NOMO-1 treated with dmso at 0.1 percent for 144 hours (cell line): ENCODE data around the gene ARHGAP35.
"Not testable (repeated sequence)": the region's sequence is repeated elsewhere in the genome, so short reads cannot be mapped to it uniquely, and the experiment has no call there.

Experiments used
- DNase-seq: peaks from one replicate; lab custom pipeline; 2025; ENCODE audit not compliant: unreplicated experiment; lab: John Stamatoyannopoulos, UW

Gene ARHGAP35

DNA sequence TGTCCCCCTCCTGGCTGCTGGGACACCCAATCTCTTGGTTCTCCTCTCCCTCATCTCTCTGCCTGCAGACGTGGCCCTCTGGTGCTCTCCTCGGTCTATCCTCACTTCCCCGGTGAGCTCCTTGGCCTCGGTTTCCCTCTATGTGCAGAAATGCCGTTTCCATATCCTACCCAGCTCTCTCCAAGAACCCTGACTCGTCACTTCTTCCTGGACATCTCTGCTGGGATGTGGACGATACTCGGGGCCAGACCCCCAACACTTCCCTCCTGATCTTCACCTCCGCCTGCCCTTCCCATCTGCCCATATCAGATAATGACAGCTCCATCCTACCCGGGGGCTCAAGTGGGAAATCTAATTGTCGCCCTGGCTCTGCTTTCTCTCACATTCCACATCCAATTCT lies 18.0 kb upstream of the ARHGAP35 start:
- no peak for DNase-seq

DNA sequence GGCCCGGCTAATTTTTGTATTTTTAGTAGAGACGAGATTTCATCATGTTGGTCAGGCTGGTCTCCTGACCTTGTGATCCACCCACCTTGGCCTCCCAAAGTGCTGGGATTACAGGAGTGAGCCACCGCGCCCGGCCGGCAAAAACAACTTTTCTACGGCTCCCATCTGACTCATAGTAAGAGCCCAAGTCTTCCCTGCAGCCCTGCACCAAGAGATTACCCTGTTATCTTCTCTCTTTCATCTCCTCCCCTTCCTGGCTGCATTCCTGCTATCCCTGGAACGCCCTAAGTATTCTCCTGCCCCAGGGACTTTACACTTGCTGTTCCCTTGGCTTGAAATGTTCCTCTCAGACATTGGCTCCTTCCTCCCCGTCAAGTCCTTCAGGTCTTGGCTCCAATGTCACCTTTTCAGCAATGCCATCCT lies 16.7 kb upstream of the ARHGAP35 start:
- DNase-seq, result no peak

DNA sequence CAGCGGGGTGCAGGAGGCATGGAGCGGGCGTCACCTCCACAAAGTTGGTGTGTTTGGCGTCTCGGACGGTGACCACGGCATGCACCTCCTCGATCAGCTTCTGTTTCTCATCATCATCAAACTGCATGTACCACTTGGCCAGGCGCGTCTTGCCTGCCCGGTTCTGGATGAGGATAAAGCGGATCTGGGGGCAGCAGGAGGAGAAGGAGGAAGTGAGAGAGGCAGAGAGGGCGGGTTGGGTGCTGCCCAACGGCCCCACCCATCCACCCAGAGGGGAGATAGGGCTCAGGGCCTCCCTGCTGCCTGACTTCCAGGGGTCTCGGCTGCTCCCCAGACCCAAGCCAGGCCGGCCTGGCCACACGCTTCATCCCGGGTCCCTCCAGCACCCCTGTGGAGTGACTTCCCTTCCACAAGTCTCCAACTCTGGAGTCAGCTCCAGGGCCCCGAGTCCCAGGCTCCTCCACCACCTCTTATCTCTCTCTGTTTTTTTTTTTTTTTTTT lies 14.8 kb upstream of the ARHGAP35 start:
- no peak for DNase-seq

DNA sequence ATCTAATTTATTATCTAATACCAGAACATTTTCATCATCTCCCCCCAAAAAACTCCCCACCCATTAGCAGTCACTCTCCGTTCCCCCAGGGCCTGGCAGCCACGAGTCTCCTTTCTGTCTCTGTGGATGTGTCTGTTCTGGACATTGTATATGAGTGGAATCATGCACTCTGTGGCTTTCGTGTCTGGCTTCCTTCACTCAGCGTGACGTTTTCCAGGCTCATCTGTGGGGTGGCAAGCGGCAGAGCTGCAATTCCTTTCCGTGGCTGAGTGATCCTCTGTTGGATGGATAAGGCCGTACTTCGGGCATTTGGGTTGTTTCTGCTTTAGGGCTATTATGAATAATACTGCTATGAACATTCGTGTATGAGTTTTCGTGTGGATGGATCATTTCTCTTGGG lies 13.3 kb upstream of the ARHGAP35 start:
- no peak for DNase-seq

DNA sequence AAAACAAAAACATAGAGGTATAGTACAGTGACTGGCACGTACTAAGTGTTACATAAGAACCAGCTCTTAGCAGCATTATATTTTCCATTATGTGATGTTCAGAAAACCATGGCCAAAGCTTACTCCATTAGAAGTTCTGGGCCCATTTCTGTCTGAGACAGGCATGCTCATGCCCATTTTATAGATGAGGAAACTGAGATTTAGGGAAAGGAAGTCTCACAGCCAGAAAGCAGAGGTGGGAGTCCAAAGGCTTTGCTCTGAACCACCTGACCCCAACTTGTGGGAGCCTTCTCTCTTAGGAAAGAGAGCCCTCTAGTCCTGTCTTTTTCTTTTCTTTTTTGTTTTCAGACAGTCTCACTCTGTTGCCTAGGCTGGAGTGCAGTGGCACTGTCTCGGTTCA lies 12.4 kb upstream of the ARHGAP35 start:
- DNase-seq, result no peak

DNA sequence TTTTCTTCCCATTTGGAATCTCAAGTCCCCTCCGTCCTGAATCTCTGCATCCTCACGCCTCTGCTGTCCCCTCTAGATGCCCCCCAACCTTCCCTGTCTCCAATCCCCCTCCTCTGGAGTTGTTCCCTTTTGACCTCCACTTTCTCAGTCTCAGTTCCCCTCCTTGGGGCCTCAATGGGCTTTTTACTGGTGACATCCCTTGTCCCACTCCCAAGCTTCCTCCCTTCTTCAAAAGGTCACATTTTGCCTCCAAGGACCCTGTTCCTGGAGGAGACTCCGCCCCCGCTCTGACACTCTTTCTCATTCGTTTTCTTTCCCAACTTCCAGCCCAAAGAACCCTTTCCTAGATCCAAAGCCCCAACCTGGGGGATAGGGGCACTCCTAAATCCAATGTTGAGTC lies 11.2 kb upstream of the ARHGAP35 start:
- no peak for DNase-seq

DNA sequence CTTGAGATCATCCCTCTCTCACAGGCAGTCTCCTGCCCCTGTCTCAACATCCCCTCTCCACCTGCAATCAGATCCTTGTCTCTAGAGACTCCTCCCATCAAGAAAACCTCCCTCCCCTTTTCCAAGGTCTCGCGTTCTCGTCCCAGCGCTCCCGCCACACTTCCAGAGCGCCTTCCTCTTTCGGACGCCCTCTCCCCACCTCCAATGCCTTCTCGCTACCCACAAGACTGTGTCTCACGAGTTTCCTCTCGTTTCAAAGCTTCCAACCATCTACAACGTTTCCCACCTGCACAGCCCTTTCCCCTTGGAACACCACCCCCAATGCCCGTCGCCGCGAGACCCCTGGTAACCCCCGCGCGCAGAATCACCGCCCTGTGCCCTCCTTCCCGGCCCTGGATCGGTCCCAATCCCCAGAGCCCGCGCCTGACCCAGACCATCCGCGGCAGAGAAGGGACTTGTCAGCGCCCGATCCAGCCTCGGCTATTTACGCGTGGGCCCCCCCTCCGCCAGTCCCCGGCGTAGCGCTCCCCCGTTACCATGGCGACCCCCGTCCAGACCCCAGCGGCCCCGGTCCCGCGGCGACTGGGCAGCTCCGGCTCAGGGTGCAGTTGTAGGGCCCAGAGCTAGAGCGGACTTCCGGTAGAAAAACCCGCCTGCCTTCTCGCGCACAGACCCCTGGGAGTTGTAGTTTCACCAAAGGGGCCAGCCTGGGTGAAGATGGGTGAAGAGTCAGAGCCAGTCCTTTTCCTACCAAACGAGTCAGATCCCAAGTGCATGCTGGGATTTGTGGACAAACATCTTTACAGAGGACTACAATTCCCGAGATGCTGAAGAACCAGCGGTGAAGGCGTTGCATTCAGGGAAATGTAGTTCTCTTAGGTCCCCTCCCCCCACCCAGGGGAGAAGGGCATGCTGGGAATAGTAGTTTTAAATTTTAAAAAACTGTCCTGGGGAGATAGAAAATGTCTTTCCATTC lies 10.3 kb upstream of the ARHGAP35 start, which contains the start of gene AP2S1:
Gene AP2S1, minus strand, starts transcription at position 619 of the 976 bp plus-strand sequence. Its CDS starts 80 bp downstream, at position 539.
- DNase-seq, result peak; percentile 92

DNA sequence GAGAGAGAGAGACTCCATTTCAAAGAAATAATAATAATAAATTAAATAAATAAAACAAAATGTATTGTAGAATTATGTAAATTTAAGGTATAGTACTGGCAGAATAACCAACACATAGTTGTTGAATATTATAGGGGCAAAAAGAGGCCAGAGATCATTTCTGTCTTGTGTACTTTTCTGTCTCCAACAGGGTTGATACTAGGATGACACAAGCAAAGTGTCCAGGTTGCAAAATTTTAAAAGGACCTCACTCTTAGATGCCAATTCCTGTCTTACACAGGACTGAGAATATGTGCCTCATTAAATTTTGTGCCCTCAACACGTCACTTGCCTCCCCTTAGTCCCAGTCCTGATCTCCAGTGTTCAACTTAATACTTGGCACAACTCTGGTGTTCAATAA lies 8.0 kb upstream of the ARHGAP35 start:
- DNase-seq, result no peak

DNA sequence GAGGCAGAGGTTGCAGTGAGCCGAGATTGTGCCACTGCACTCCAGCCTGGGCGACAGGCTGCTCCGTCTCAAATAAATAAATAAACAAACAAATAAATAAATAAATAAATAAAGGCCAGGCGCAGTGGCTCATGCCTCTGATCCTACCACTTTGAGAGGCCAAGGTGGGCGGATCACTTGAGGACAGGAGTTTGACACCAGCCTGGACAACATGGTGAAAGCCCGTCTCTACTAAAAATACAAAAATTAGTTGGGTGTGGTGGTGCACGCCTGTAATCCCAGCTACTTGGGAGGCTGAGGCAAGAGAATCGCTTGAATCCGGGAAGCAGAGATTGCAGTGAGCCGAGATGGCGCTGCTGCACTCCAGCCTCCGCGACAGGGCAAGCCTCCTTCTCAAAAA lies 6.1 kb upstream of the ARHGAP35 start:
- not testable (repeated sequence) for DNase-seq

DNA sequence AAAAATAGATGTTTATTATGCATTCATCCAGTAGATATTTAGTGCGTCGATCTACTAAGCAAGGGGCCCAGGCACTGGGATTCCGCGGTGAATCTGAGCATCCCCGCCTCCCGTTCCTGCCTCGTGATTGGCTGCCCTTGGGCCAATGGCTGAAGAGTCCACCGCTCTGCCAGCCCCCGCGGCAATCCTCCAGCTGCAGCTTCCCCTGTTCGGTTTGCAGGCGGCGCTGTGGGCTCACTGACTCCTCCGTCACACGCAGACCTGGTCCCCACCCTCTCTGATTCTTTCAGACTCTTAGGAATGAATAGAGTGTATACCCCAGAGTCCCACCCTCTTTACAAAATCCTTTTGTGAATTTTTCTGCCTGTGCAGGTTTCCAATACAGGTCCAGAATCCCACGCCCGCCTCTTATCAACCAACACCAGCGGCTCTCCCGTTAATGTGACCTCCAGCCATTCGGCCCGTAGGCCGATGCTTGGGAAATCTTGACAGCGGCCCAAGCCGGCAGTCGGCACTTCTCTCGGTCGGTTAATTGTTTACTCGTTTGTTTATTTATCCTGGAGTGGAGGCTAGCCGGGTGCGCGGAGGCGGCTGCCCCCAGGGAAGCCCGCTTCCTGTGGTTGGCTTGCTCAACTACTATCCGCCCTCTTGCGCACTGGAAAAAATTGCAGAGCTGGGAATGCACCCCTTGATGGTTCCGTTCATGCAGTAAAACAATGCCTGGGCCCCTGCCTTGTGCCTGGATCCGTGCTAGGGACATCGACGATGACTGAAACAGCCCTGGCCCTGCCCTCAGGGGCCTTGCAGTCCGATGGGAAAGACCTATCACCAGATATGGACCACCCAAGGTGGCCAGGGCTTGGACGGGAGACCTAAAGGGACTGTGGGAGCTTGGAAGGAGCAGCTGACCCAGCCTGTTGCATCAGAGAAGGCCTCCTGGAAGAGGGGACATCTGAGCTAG lies 4.5 kb upstream of the ARHGAP35 start:
- peak; percentile 96 for DNase-seq

DNA sequence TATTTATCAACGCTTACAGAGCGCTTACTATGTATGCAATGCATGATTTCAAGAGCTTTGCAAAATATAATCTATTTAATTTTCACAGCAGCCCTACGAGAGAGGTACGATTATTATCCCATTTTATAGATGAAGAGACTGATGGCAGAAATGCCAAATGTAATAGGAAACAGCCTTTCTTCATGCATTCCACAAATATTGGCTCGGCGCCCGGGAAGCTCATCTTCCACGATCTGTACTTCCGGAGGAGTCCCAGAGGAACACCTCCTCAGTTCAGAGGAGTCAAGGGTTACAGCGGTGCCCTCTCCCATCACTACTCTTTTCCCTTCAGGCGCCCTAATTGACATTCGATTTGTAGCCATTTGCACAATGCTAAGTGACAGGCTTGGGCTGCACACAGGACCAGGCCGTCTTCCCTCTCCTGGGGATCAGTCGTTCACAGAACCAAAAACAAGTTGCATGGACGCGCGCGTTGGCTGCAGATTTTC lies 1.1 kb upstream of the ARHGAP35 start:
- DNase-seq, result no peak

DNA sequence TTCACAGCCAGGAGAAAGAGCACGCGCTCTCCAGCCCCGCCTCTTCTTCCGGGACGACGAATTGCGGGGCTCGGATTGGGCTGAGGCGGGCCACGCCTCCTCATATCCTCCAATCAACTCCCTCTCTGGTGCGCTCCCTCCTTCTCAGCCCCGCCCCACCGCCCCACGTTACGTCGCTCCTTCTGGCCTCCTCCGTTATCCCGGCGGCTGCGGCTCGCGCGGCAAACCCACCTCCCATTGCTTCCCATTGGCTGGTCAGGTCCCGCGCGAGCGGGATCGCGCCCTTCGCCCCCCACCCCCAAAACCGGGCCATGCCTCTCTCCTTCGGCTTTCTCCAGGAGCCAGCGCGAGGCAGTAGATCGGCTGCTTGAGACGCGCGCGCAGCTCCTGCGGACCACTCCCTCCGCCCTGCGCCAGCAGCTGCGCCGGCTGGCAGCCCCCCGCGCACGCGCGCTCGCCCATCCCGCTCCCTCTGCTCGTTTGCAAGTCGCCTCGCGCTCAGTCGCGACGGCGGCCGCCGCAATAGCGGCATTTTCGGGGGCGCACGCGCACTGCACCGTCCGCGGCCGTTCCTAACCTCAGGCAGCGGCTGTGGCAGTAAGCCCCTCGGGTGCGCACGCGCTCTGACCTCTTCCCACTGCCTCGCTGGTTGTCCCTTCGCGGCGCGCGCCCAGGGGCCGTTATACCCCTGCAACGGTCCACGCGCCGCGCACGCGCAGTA lies 512 bp upstream of the ARHGAP35 start:
- DNase-seq, result peak; percentile 98

DNA sequence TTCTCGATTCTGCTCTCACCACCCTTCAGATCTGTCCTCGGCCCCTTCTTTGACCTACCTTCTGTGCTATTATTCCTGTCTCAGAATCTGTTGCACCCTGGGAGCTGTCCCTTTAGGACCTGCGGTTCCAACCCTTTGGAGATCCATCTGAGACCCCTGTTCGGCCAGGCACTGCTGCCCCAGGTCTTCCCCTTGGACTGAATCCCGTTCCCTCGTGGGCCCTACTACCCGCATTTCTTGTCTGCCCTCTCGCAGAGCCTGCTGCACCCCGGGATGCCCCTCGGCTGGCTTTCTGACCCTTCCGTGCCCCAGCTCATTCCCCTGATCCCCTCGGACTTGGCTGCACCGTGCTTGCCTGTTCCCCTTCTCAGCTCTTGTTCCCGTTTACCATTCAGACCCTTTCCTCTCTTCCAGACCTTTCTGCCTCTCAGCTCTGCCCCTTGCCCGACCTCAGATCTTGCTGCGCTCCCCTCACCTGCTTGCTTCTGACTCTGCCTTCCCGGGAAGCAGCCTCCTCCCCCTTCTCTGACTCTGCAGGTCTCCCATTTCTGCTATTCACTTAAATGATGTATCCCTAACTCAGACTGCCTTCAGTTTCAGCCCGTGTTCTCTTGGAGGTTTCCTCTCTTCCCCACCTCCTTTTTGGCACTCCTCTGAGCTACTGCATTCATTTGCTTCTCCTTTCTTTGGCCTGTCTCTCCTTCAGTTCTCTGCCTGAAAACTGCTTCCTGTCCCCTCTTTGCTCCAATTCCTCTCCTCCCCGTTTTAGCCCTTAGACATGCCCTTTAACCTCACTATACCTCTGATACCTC lies 1.1 kb downstream of the ARHGAP35 start:
- no peak for DNase-seq

DNA sequence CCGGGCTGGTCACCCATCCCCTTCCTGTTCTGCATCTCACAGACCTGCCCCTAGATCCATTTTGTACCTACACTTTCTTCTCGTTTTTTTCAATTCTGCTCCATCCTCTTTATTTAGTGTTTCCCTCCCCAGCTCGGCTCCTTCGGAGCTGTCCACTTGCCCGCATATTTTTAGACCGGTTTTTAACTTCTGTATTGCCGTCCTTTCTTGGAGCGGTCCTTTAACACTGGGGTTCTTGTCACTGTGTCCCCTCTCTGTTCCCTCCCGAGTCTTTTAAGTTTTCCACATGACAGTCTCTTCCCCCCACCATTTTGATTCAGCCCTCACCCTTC lies 1.7 kb downstream of the ARHGAP35 start:
- no peak for DNase-seq

DNA sequence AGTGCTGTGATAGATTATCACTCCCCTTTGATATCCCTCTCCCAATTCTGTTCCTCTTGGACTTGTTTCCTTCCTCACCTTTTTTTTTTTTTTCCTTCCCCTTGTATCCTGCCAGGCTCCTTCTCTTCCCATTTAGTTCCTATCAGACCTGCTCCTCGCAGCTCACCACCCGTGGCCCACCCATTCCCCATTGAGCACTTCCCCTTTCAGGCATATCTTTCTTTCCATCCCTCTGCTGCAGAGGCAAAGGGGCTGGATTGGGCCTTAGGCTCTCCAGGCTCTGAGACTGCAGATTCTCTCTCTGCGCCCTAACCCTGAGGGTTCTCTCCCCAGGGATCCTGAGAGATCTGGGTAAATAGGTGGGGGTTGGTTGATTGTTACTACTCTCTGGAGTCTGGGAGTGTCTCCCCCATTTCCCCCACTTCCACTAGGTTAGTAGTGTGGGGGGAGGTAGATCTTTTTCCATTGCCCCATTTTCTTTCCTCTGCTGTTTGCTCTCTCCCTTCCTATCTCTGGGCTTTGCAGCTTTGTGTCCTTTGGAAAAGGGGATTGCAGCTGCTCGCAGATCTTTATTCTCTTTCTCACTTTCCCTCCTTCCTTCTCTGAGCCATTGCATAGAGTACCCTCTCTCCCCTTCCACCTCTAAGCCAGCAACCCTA lies 2.3 kb downstream of the ARHGAP35 start:
- no peak for DNase-seq

DNA sequence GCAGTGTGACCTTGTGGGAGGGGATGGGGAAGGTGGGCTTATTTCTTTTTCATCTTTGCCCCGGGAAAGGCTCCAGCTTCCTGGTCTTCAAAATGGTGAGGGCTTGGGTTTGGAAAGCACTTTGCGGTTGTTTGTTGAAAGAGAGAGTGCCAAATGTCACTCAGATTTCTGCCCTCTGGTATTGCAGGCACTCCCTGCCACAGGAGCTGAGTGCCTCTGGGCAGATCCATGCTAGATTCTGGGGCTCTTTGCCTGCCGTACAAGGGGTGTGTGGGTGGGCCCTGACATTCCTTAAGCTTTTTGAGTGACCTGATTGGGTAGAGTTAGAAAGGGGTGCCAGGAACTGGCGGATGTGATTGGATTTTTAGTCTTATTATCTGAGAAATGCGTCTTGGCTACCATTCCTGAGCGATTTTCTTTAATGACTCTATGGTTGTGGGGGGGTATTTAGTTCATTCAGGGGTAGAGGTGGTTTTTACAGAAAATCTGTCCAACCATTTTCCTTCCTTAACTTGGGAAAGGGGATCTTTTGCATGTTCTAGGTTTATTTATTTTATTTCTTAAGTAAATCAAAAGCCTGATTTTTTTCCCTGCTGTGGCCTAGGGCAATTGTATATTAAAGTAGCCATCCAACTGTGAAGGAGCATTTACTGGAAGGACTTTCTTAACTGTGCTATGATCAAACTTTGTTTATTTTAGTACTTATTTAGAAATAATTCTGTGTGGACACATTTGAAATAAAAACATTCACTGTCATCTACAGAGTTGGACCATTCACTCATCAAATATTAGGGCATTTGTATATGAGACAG lies 3.2 kb downstream of the ARHGAP35 start:
- DNase-seq, result no peak

DNA sequence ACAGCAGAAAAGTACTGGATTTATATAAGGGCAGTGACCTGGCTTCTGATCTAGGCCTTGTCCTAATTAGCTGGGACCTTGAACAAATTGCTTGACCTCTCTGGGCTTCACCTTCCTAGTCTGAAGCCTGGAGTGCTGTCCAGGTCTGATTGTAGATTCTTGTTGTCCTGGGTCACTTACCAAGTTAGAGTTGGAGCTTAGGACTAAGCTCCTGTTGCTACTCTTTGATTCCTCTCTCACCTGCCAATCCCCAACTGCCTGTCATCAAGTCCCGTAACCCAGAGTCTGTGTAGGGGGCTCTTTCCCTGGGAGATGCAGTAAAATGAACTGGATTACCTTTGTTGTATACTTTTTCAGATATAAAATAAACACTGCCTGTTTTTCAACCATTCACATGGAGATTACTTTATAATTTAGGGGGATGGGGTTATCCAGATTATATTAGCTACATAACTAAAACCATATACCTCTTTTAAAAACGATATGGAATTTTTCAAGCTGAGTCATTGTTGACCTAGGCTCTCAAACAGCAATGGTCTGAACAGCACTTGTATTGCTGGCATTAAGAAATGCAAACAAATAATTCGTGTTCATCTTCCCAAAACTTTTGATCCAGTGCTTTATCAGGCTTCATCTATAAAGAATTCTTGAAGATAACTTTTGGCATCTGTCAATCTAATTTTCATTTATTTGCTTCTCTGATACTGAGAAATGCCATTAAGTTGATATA lies 5.8 kb downstream of the ARHGAP35 start:
- DNase-seq, result no peak

DNA sequence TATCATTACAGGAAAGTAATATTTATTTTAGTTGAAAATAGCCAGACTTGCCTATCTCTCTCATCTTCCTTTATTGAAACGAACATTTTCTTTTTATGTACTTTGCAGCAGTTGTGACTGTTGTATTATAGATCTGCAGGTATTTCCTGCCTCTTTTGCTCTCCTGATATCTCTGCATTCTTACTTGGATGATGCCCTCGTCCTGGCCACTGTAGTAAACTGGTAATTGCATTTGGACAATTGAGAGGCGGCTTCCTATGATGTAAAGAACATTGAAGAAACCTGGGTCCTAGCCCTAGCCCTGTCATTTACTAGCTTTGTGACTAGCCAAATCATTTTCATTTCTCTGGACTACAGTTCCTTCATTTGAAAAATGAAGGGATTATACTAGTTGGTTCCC lies 6.4 kb downstream of the ARHGAP35 start:
- no peak for DNase-seq
